ENCODE results near the gene CLASP1. TPM values are rescaled to one million over a fixed set of nuclear protein-coding genes. Genes with fewer than 3 reads are reported as not detected.
A peak's percentile ranks its signal among the peaks of the same experiment; 100 is the strongest.

The CLASP1 gene
- total RNA-seq, 3 donors from 2014 or later, result 30.0 to 64.6 (median 35.1) TPM

DNA sequence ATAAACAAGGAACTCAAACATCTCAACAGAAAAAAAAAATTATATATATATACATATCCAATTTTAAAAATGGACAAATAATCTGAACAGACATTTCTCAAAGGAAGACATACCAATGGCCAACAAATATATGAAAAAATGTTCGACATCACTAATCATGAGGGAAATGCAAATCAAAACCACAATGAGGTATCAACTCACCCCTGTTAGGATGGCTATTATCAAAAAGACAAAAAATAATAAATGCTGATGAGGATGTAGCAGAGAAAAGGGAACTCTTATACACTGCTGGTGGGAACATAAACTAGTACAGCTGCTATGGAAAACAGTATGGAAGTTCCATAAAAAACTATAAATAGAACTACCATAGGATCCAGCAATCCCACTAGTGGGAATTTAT lies 46.1 kb downstream of the CLASP1 start:
- DNase-seq (no peak), ATAC-seq (no peak)
- H3K4me1 ChIP-seq (ENCODE audit: low read depth), result no peaks in the 10 kb centered on the region
- H3K9me3 ChIP-seq, result no peaks in the 10 kb centered on the region
- H3K4me3 ChIP-seq, result no peak overlapping the region
- H3K36me3 ChIP-seq (ENCODE audit: low read depth), result no peaks in the 10 kb centered on the region
- intact Hi-C loops (cut with DNase I, micrococcal nuclease), result no loop called here
- TF ChIP-seq, protein P1, sequence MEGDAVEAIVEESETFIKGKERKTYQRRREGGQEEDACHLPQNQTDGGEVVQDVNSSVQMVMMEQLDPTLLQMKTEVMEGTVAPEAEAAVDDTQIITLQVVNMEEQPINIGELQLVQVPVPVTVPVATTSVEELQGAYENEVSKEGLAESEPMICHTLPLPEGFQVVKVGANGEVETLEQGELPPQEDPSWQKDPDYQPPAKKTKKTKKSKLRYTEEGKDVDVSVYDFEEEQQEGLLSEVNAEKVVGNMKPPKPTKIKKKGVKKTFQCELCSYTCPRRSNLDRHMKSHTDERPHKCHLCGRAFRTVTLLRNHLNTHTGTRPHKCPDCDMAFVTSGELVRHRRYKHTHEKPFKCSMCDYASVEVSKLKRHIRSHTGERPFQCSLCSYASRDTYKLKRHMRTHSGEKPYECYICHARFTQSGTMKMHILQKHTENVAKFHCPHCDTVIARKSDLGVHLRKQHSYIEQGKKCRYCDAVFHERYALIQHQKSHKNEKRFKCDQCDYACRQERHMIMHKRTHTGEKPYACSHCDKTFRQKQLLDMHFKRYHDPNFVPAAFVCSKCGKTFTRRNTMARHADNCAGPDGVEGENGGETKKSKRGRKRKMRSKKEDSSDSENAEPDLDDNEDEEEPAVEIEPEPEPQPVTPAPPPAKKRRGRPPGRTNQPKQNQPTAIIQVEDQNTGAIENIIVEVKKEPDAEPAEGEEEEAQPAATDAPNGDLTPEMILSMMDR (IDR thresholded peaks at IDR 0.05), result no peak

DNA sequence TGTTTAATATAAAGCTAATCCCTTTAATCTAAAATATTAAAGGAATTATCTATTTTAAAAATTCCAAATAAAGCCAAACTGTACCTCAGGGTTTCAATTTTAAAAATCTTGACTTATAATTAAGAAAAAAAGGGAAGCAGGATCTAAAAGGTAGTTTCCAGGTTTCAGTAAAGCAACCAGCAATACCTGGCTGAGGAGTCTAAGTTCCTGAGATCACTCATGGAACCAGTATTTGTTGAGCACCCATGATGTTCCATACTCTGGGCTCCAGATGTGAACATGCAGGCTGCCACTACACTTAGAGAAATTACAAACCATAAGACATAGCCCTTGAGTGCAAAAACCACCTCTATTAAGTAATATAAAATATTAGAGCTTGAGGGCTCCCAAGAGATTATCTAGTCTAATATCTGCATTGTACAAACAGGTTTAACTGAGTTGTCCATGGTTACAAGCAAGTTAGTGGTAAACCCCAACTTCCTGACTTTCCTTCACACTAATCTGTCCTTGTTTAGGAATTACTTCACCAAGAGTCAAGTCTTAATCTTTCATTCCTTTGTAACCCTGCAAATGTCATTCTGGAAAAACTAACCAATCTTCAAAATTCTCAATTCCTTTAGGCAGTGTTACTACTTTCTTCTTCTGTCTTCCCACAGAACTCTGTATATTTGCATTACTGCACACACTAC lies 49.2 kb downstream of the CLASP1 start:
- ATAC-seq (no peak), DNase-seq (no peak)
- TF ChIP-seq, protein P1 (IDR thresholded peaks at IDR 0.05), result no peak
- Histone ChIP-seq H3K36me3 (ENCODE audit: low read depth) (no peaks in the 10 kb centered on the region), H3K4me3 (no peak overlapping the region), H3K4me1 (ENCODE audit: low read depth) (peaks cover 3% of the 10 kb centered on the region), H3K9me3 (no peaks in the 10 kb centered on the region)
- intact Hi-C loops (cut with DNase I, micrococcal nuclease), result no loop called here

DNA sequence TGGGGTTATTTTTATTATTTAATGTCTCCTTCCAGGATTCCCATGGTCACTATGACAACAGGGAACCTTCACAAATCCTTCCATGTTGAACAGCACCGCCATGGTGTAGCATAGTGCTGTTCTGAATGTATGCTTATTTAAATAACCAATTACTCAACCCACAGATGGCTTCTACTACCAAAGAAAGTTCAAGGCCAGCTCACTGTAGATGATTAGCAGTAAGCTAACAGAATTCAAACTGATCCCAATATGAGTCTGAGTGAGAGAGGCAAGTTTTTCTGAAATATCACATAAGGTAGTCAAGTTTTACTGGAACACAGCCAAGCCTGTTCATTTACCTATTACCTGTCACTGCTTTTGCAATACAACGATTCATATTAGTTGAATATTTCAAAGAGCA lies 51.2 kb downstream of the CLASP1 start:
- H3K36me3 ChIP-seq (ENCODE audit: low read depth), result no peaks in the 10 kb centered on the region
- no peak overlapping the region for H3K4me3 ChIP-seq
- intact Hi-C loops (cut with DNase I, micrococcal nuclease), result no loop called here
- peaks cover 3% of the 10 kb centered on the region for H3K4me1 ChIP-seq (ENCODE audit: low read depth)
- TF ChIP-seq, protein P1 (IDR thresholded peaks at IDR 0.05), result no peak
- ATAC-seq, result no peak
- no peaks in the 10 kb centered on the region for H3K9me3 ChIP-seq
- DNase-seq, result no peak

DNA sequence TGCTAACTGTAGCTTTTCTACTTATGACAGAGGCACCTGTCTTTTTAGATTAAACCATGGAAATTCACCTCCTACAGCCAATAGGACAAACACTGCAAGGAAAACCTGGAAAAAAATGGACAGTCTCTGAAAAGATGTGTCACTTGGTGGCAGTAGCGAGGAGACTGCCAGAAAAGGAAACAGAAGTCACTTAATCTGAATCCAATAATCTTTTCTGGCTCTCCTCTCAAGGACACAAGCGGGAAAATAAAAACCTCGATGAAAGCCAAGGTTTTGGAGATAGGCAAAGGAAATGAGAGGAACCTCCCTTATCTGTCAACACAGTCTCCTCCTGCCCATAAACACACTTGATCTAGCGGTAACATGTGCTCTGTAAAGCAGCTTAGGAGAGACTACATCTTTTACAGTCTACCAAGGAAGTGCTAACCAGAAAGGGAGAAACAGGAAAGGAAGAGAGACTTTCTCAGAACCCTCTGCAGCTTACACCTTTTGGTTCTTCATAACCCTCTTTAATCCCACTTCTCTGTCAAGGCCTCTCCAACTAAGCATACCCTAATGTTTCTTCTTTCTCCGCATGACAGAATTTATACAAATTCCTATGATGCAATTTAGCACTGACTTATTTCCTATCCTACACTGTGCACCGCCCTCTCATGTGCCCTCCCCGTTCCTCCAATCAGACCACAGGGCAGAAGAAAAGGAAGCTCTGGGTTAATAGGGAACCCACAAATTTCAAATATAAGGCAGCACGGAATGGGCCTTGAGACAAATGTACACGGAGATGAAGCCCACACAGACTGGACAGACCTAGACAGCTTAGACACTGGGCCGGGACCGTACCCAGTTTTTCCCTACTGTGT lies 52.8 kb downstream of the CLASP1 start:
- Histone ChIP-seq H3K36me3 (ENCODE audit: low read depth) (no peaks in the 10 kb centered on the region), H3K9me3 (no peaks in the 10 kb centered on the region), H3K4me1 (ENCODE audit: low read depth) (peaks cover 3% of the 10 kb centered on the region), H3K4me3 (no peak overlapping the region)
- ATAC-seq, result peak; percentile 86
- peak in 1 of 3 donors; percentile 61 for DNase-seq
- TF ChIP-seq, protein P1 (IDR thresholded peaks at IDR 0.05), result no peak
- intact Hi-C loops (cut with DNase I, micrococcal nuclease), result no loop called here

DNA sequence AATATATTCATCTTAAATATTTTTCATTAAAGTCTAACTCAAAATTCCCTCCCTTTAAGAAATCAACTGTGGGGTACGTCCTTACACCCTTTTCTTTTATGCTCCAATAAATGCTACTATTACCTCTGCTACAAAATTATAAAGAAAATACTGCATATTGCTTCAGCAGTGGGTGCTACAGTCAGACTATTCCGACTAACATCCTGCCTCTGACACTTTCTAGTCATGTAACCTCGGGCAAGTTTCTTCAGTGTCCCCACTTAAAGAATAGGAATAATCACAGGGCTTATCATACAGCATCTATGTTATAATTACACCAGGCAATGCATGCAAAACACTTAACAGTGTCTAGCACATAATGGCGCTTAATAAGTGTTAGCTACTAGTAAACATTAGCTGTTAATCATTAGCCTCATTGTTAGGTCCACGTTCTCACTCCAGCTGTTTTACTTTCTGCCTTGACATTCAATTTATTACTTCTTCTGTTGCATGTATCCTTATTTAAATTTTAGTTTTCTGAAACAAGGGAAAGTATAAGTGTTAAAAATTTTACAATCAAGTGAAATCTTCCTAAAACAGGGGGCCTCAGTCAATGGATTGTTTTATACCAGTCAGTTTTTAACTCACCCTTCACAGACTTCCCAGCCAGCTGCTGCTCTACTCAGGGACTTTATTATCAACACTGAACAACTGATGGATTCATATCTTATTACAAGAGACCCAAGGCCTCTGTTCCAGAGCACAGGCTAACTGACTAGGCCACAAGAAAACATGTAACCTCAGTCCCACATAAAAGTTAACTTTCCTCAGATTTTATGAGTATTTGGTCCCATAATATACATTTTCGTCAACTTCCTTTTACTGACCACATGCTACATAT lies 54.0 kb downstream of the CLASP1 start:
- Histone ChIP-seq H3K36me3 (ENCODE audit: low read depth) (no peaks in the 10 kb centered on the region), H3K4me3 (no peak overlapping the region), H3K4me1 (ENCODE audit: low read depth) (peaks cover 3% of the 10 kb centered on the region), H3K9me3 (no peaks in the 10 kb centered on the region)
- TF ChIP-seq, protein P1 (IDR thresholded peaks at IDR 0.05), result no peak
- ATAC-seq (no peak), DNase-seq (no peak)
- intact Hi-C loops (cut with DNase I, micrococcal nuclease), result no loop called here
